Nephron (organoid): ENCODE measurements around the gene UQCC3.
A peak's percentile ranks its signal among the peaks of the same experiment; 100 is the strongest.
"Not testable (repeated sequence)": the region's sequence is repeated elsewhere in the genome, so short reads cannot be mapped to it uniquely, and the experiment has no call there.

Experiments
- H3K27ac Mint-ChIP-seq, 3 experiments: 2 replicates each; pipeline ENCODE4 v1.8.0; 2020; ENCODE audit warnings: mixed read lengths in 3 of 3, mild to moderate bottlenecking in 2 of 3, moderate library complexity in 1 of 3
- H3K27me3 Mint-ChIP-seq: 2 replicates; pipeline ENCODE4 v1.8.0; 2021; ENCODE audit warnings: low read depth, mild to moderate bottlenecking, moderate library complexity, mixed read lengths
- H3K36me3 Mint-ChIP-seq: 2 replicates; pipeline ENCODE4 v1.8.0; 2020; ENCODE audit warnings: low read depth, mixed read lengths
- H3K4me1 Mint-ChIP-seq: 2 replicates; pipeline ENCODE4 v1.8.0; 2020; ENCODE audit warnings: mixed read lengths
- H3K4me3 Mint-ChIP-seq, 3 experiments: 2 replicates each; pipeline ENCODE4 v1.8.0; 2020; ENCODE audit warnings: mild to moderate bottlenecking in 3 of 3, mixed read lengths in 3 of 3, moderate library complexity in 2 of 3
- H3K9me3 Mint-ChIP-seq: 2 replicates; pipeline ENCODE4 v1.8.0; 2020; ENCODE audit warnings: mixed read lengths
- TF ChIP-seq, protein P1 (sequence below), 3 experiments: fragments of 200-600 bp; sonication (generic); IDR thresholded peaks; one replicate each; pipeline ENCODE4 v1.5.0; 2021; ENCODE audit warnings: antibody characterized with exemption in 3 of 3; ENCODE audit not compliant: unreplicated experiment in 3 of 3

UQCC3 gene

DNA sequence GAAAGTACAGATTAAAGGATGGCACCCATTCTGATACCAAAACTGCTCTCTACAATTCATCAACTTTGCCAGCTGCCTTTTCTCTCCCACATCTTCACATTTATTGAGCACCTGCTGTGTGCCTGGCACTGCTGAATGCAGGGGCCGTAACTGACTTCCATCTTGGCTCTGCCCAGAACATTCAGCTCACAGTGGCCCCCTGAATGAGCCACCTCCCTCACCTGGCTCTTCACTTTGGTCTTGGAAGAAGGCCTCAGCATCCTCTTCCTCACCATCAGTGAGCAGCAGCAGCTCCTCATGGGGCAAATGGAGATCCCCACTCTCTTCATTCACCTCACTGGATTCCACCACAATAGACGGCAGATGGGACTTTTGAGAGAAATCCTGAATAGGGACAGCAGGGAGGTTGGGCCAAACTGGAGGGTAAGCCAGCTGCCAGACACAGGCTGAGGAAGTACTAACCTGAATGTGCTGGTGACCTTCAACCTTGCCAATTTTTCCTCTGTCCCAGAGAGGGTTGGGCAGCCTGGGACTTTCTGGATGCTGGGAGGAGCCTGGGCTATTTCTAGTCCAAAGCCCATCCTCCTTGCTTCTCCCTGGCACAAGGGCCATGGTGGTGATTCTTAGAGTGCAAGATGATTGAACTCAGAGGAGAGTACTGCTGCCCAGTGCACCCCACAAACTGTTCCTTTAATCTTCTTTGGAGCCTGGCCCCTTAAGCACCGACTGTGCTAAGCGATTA is 1.9 kb upstream of the UQCC3 start:
- Mint-ChIP-seq H3K4me3 (peak overlapping the region; percentile 98 to 100 (median 100)), H3K27me3 (no peaks in the 10 kb centered on the region), H3K36me3 (peaks cover 19% of the 10 kb centered on the region), H3K27ac (peak overlapping the region; percentile 51 to 99 (median 98)), H3K4me1 (peaks cover 35% of the 10 kb centered on the region), H3K9me3 (no peaks in the 10 kb centered on the region)
- TF ChIP-seq, protein P1, sequence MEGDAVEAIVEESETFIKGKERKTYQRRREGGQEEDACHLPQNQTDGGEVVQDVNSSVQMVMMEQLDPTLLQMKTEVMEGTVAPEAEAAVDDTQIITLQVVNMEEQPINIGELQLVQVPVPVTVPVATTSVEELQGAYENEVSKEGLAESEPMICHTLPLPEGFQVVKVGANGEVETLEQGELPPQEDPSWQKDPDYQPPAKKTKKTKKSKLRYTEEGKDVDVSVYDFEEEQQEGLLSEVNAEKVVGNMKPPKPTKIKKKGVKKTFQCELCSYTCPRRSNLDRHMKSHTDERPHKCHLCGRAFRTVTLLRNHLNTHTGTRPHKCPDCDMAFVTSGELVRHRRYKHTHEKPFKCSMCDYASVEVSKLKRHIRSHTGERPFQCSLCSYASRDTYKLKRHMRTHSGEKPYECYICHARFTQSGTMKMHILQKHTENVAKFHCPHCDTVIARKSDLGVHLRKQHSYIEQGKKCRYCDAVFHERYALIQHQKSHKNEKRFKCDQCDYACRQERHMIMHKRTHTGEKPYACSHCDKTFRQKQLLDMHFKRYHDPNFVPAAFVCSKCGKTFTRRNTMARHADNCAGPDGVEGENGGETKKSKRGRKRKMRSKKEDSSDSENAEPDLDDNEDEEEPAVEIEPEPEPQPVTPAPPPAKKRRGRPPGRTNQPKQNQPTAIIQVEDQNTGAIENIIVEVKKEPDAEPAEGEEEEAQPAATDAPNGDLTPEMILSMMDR (IDR thresholded peaks at IDR 0.05; ENCODE audit: unreplicated experiment in 3 of 3): no peak

DNA sequence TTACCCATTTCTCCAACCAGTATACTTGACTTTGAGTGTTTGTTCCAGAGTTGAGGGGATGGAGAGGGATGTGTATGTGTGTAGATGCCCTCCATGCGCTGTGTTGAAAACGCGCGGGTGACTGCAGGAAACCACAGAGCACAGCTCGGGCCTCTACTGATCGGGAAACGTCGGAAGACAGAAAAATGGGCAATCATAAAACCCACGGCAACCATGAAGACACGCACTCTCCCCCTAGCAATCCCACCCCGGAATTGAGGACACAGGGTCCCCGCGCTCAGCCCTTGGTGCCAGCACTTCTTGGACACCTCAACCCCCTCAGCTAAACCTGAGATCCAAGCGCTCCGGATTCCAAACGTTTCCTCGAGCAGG is 251 bp upstream of the UQCC3 start:
- TF ChIP-seq, protein P1 (IDR thresholded peaks at IDR 0.05; ENCODE audit: unreplicated experiment in 3 of 3): no peak
- Mint-ChIP-seq H3K27ac (peak overlapping the region; percentile 98 to 99 (median 99)), H3K9me3 (no peaks in the 10 kb centered on the region), H3K4me1 (peaks cover 35% of the 10 kb centered on the region), H3K36me3 (peaks cover 28% of the 10 kb centered on the region), H3K27me3 (no peaks in the 10 kb centered on the region), H3K4me3 (peak overlapping the region; percentile 98 to 100 (median 100))

DNA sequence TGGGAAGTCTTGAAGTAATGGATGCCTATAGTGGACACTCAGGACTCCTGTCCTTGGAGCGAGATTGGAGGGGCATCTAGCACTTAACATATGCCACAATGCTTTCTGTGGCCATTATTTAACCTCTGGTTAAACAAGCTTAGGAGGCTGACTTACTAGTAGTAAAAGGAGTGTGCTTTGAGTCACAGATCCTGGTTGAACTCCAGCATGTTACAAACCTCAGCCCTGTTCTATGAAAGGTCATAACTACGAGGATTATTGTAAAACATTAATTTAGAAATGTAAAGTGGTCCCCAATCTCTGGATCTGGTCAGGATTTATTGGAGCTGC is 1.7 kb downstream of the UQCC3 start:
- TF ChIP-seq, protein P1 (IDR thresholded peaks at IDR 0.05; ENCODE audit: unreplicated experiment in 3 of 3): no peak
- H3K27me3 Mint-ChIP-seq: no peaks in the 10 kb centered on the region
- no peaks in the 10 kb centered on the region for H3K9me3 Mint-ChIP-seq
- H3K4me3 Mint-ChIP-seq: peak overlapping the region; percentile 98 to 100 (median 100)
- peaks cover 38% of the 10 kb centered on the region for H3K36me3 Mint-ChIP-seq
- H3K4me1 Mint-ChIP-seq: peaks cover 36% of the 10 kb centered on the region
- H3K27ac Mint-ChIP-seq: peak overlapping the region in 1 of 3 experiments; percentile 99

DNA sequence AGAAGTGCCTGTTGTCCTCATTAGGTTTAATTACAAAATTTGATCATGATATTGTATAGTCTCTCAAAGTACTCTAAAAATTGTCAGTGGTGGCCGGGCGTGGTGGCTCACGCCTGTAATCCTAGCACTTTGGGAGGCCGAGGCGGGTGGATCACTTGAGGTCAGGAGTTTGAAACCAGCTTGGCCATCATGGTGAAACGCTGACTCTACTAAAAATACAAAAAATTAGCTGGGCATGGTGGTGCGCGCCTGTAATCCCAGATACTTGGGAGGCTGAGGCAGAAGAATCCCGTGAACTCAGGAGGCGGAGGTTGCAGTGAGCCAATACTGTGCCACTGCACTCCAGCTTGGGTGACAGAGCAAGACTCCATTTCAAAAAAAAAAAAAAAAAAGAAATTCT is 3.9 kb downstream of the UQCC3 start:
- H3K36me3 Mint-ChIP-seq: peaks cover 34% of the 10 kb centered on the region
- H3K9me3 Mint-ChIP-seq, H3K27ac Mint-ChIP-seq, H3K27me3 Mint-ChIP-seq: not testable (repeated sequence)
- H3K4me3 Mint-ChIP-seq: peak overlapping the region; percentile 20 to 71 (median 69)
- peaks cover 40% of the 10 kb centered on the region for H3K4me1 Mint-ChIP-seq

DNA sequence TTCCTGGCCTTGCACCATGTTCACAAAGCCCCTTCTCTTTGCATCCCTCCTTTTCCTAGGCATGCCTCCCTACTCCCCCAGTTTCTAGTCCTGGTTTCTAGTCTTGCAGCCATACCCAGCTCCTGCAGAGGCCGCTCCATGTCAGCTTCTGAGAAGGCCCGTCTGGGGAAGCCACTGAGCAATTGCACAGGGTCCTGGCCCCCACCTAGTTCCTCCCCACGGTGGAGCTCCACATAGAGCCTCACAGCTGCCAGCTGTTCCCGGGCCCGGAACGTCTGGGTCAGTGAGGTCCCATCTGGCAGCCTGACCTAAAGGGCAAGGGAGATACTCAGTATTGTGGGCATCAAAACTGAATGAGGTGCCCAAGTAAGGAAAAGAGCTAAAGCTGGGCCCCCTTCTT is 5.2 kb downstream of the UQCC3 start:
- H3K4me1 Mint-ChIP-seq: peaks cover 37% of the 10 kb centered on the region
- TF ChIP-seq, protein P1 (IDR thresholded peaks at IDR 0.05; ENCODE audit: unreplicated experiment in 3 of 3): no peak
- H3K9me3 Mint-ChIP-seq: no peaks in the 10 kb centered on the region
- peak overlapping the region in 2 of 3 experiments; percentile 33 to 53 for H3K27ac Mint-ChIP-seq
- peaks cover 30% of the 10 kb centered on the region for H3K36me3 Mint-ChIP-seq
- no peaks in the 10 kb centered on the region for H3K27me3 Mint-ChIP-seq
- peak overlapping the region; percentile 90 to 94 (median 92) for H3K4me3 Mint-ChIP-seq

DNA sequence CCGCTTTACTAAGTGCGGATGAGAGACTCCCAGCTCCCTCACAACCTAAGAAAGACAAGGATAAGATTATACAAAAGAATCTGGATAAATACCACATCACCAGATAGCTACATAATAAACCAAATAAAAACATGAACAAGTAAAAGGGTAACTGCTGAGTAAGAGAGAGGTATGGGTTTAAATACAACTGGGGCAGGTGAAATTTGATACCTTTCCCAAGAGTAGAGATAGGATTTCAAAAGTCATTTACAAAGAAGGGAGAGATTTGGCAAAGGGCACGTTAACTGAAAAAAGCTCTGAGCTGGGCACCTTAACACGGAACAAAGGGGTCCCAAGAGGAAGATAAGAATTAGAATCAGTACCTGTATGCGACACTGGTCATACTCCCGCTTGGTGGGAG is 5.7 kb downstream of the UQCC3 start:
- no peaks in the 10 kb centered on the region for H3K27me3 Mint-ChIP-seq
- peaks cover 30% of the 10 kb centered on the region for H3K36me3 Mint-ChIP-seq
- H3K27ac Mint-ChIP-seq: peak overlapping the region in 2 of 3 experiments; percentile 33 to 53
- H3K9me3 Mint-ChIP-seq: no peaks in the 10 kb centered on the region
- peak overlapping the region; percentile 90 to 94 (median 92) for H3K4me3 Mint-ChIP-seq
- TF ChIP-seq, protein P1 (IDR thresholded peaks at IDR 0.05; ENCODE audit: unreplicated experiment in 3 of 3): no peak
- peaks cover 33% of the 10 kb centered on the region for H3K4me1 Mint-ChIP-seq
